Activated CD8-positive, alpha-beta memory T cell treated with anti-CD3 and anti-CD28 coated beads for 1 hour (primary cell): ENCODE data around the gene TNFSF13B.
"Not testable (repeated sequence)": the region's sequence is repeated elsewhere in the genome, so short reads cannot be mapped to it uniquely, and the experiment has no call there.

Source experiments
- DNase-seq, 2 donors: peaks; one replicate each; pipeline ENCODE4 v3.0.0-alpha.2; 2020; ENCODE audit warnings: low read depth in 1 of 2; ENCODE audit errors: extremely low read depth in 1 of 2

Gene TNFSF13B

GRCh38 chr13:108278466-108278865 lies 8.9 kb downstream of the TNFSF13B start:
- DNase-seq: no peak

GRCh38 chr13:108281901-108282300 lies 12.4 kb downstream of the TNFSF13B start:
- DNase-seq: no peak

GRCh38 chr13:108283110-108283509 lies 13.6 kb downstream of the TNFSF13B start:
- no peak for DNase-seq

GRCh38 chr13:108288741-108289140 lies 19.2 kb downstream of the TNFSF13B start:
- no peak for DNase-seq

GRCh38 chr13:108289819-108290218 lies 20.3 kb downstream of the TNFSF13B start:
- no peak for DNase-seq

GRCh38 chr13:108297114-108297513 lies 27.6 kb downstream of the TNFSF13B start:
- no peak for DNase-seq

- no peak for DNase-seq
These were observed 32.8 kb downstream of the TNFSF13B start for GRCh38 chr13:108302279-108302678.

GRCh38 chr13:108304170-108305016 lies 34.9 kb downstream of the TNFSF13B start:
- no peak for DNase-seq

- no peak for DNase-seq
These were observed 36.1 kb downstream of the TNFSF13B start for GRCh38 chr13:108305655-108306054.

- DNase-seq: no peak
These were observed 37.3 kb downstream of the TNFSF13B start for GRCh38 chr13:108306860-108307259.

- not testable (repeated sequence) for DNase-seq
These were observed 42.1 kb downstream of the TNFSF13B start for GRCh38 chr13:108311596-108311995.

GRCh38 chr13:108313382-108313781 lies 43.9 kb downstream of the TNFSF13B start:
- no peak for DNase-seq

- DNase-seq: no peak
These were observed 45.8 kb downstream of the TNFSF13B start for GRCh38 chr13:108315273-108315672.

- no peak for DNase-seq
These were observed 46.5 kb downstream of the TNFSF13B start for GRCh38 chr13:108315991-108316390.

- DNase-seq: no peak
These were observed 46.9 kb downstream of the TNFSF13B start for GRCh38 chr13:108316413-108316812.

- no peak for DNase-seq
These were observed 52.8 kb downstream of the TNFSF13B start for GRCh38 chr13:108322206-108322824.

GRCh38 chr13:108323031-108323430 lies 53.5 kb downstream of the TNFSF13B start:
- DNase-seq: no peak

GRCh38 chr13:108325863-108326262 lies 56.3 kb downstream of the TNFSF13B start:
- no peak for DNase-seq

- no peak for DNase-seq
These were observed 56.8 kb downstream of the TNFSF13B start for GRCh38 chr13:108326309-108326708.

- no peak for DNase-seq
These were observed 59.3 kb downstream of the TNFSF13B start for GRCh38 chr13:108328848-108329247.

- DNase-seq: no peak
These were observed 63.3 kb downstream of the TNFSF13B start for GRCh38 chr13:108332791-108333190.
